B cell (primary cell): Measurements from ENCODE around the gene FOXM1. TPM values are rescaled to one million over a fixed set of nuclear protein-coding genes. Genes with fewer than 3 reads are reported as not detected.

ENCODE experiments used
- ATAC-seq: fragments of 200-7000 bp; cut with Tn5 transposase; one replicate; pipeline ENCODE4 v1.10.0; 2021; ENCODE audit warnings: low read depth, mild to moderate bottlenecking, moderate number of reproducible peaks, moderate library complexity
- CTCF ChIA-PET: fragments of 350-600 bp; sonication (Branson Sonifier 250); formaldehyde crosslinking; loops from one replicate; lab custom pipeline; 2021; ENCODE audit warnings: antibody characterized with exemption, inconsistent platforms; lab: Charles Lee
- POLR2A ChIA-PET: fragments of 350-600 bp; sonication (Branson Sonifier 250); formaldehyde crosslinking; loops from one replicate; lab custom pipeline; 2021; ENCODE audit warnings: antibody characterized with exemption; lab: Charles Lee
- DNase-seq: peaks from one replicate; pipeline ENCODE4 v3.0.0; 2013
- H2AFZ ChIP-seq: 2 replicates; pipeline ENCODE4 v1.6.1; 2012; ENCODE audit warnings: mild to moderate bottlenecking, low read depth, low read length; ENCODE audit not compliant: insufficient read depth, poor library complexity, severe bottlenecking
- H3K27ac ChIP-seq, 2 donors: 1 replicate in 1 of 2; 2 replicates in 1 of 2; pipeline ENCODE4 v1.5.1; 2012 to 2013; ENCODE audit warnings: low read length in 2 of 2, mild to moderate bottlenecking in 2 of 2, moderate library complexity in 1 of 2
- H3K27me3 ChIP-seq, 4 experiments: fragments of 200-600 bp in 1 of 4; sonication (generic) in 1 of 4; replicated peaks in 1 of 4; 1 replicate in 2 of 4; 2 replicates in 2 of 4; pipeline versions ENCODE4 v1.6.1 to v1.7.0; 2013 to 2016; ENCODE audit warnings: low read length in 3 of 4, mild to moderate bottlenecking in 2 of 4, mixed read lengths in 1 of 4, moderate library complexity in 1 of 4; ENCODE audit not compliant: insufficient read depth in 4 of 4, control insufficient read depth in 3 of 4; ENCODE audit errors: control extremely low read depth in 1 of 4
- H3K36me3 ChIP-seq, 2 experiments: replicated peaks in 1 of 2; 1 replicate in 1 of 2; 2 replicates in 1 of 2; pipeline versions ENCODE4 v1.6.1 to v1.7.1; 2013; ENCODE audit warnings: low read length in 1 of 2; ENCODE audit not compliant: insufficient read depth in 2 of 2, control insufficient read depth in 1 of 2; ENCODE audit errors: control extremely low read depth in 1 of 2, extremely low read depth in 1 of 2
- H3K4me1 ChIP-seq, 2 donors: fragments of 200-600 bp in 1 of 2; sonication (generic) in 1 of 2; 1 replicate in 1 of 2; 2 replicates in 1 of 2; pipeline versions ENCODE4 v1.5.1 to v1.6.1; 2013 to 2017; ENCODE audit warnings: low read length in 2 of 2; ENCODE audit not compliant: control insufficient read depth in 2 of 2, insufficient read depth in 2 of 2
- H3K4me2 ChIP-seq: replicated peaks from 2 replicates; pipeline ENCODE3; 2012; ENCODE audit warnings: mild to moderate bottlenecking, low read depth, low read length; ENCODE audit not compliant: poor library complexity, severe bottlenecking
- H3K4me3 ChIP-seq, 5 experiments: fragments of 200-600 bp in 1 of 5; sonication (generic) in 1 of 5; 1 replicate in 3 of 5; 2 replicates in 2 of 5; pipeline versions ENCODE4 v1.5.1 to v1.7.0; 2011 to 2016; ENCODE audit warnings: low read length in 4 of 5, mild to moderate bottlenecking in 4 of 5, low read depth in 2 of 5, control low read depth in 1 of 5, moderate library complexity in 1 of 5; ENCODE audit not compliant: insufficient read depth in 1 of 5; ENCODE audit errors: control extremely low read depth in 1 of 5, extremely low read depth in 1 of 5
- H3K79me2 ChIP-seq: fragments of 200-600 bp; sonication (generic); one replicate; pipeline ENCODE4 v1.6.0; 2016; ENCODE audit warnings: low read length; ENCODE audit not compliant: control insufficient read depth, insufficient read depth
- H3K9ac ChIP-seq: fragments of 200-600 bp; sonication (generic); 2 replicates; pipeline ENCODE4 v1.6.1; 2017; ENCODE audit warnings: mild to moderate bottlenecking, low read length, moderate library complexity
- H3K9me3 ChIP-seq, 3 donors: one replicate each; pipeline versions ENCODE4 v1.6.1 to v1.7.1; 2013; ENCODE audit warnings: low read length in 2 of 3; ENCODE audit not compliant: control insufficient read depth in 2 of 3, insufficient read depth in 1 of 3; ENCODE audit errors: control extremely low read depth in 1 of 3
- H4K20me1 ChIP-seq: 2 replicates; pipeline ENCODE4 v1.6.0; 2012; ENCODE audit warnings: mild to moderate bottlenecking, low read length; ENCODE audit not compliant: insufficient read depth, control insufficient read depth, poor library complexity, severe bottlenecking
- H3K27ac Mint-ChIP-seq: one replicate; pipeline ENCODE4 v1.8.0; 2021; ENCODE audit warnings: mixed read lengths
- H3K27me3 Mint-ChIP-seq: one replicate; pipeline ENCODE4 v1.8.0; 2021; ENCODE audit warnings: mixed read lengths
- H3K4me1 Mint-ChIP-seq: one replicate; pipeline ENCODE4 v1.8.0; 2021; ENCODE audit warnings: mixed read lengths
- H3K4me3 Mint-ChIP-seq: one replicate; pipeline ENCODE4 v1.8.0; 2021; ENCODE audit warnings: mixed read lengths
- H3K9me3 Mint-ChIP-seq: one replicate; pipeline ENCODE4 v1.8.0; 2022; ENCODE audit warnings: mixed read lengths; ENCODE audit not compliant: insufficient read depth
- EZH2 ChIP-seq: IDR thresholded peaks from 2 replicates; pipeline ENCODE4 v1.6.1; 2012; ENCODE audit warnings: borderline replicate concordance, low read depth, mild to moderate bottlenecking, moderate library complexity, low read length; ENCODE audit not compliant: insufficient read depth, poor library complexity, severe bottlenecking
- WGBS: methylation state at CpG from one replicate; pipeline ENCODE4 v1.1.5; 2013; ENCODE audit warnings: missing lambda C conversion rate; ENCODE audit not compliant: insufficient coverage; 5-methylcytosine and 5-hydroxymethylcytosine counted together
- intact Hi-C: fragments of 100-400 bp; cut with micrococcal nuclease; formaldehyde crosslinking; loops from one replicate; pipeline ENCODE4 v1.10.0; 2022
- polyA plus RNA-seq: library from polyadenylated mRNA; depleted of rRNA; stranded (reverse); fragments of >200 nt; gene quantifications from 2 replicates; pipeline ENCODE4 v1.2.3, GENCODE V29; 2012
- total RNA-seq, 2 donors: library from RNA; stranded (reverse); fragments of 120-200 nt in 1 of 2; gene quantifications; 1 replicate in 1 of 2; 2 replicates in 1 of 2; pipeline versions ENCODE4 v1.2.3 to v1.2.4, GENCODE V29; 2013 to 2022
- TF ChIP-seq, protein P1 (sequence below): fragments of 200-600 bp; IDR thresholded peaks from one replicate; pipeline ENCODE4 v1.8.0; 2022; ENCODE audit warnings: antibody characterized with exemption, mild to moderate bottlenecking

The FOXM1 gene
- total and polyA plus RNA-seq, 2 donors (not counting 1 experiment from before 2014, with no cell fraction given): 0.67 to 0.84 TPM

GRCh38 chr12:2925322-2925995, 48.5 kb upstream of the FOXM1 start:
- Histone ChIP-seq H3K27me3 (no peaks in the 10 kb centered on the region), H3K4me1 (no peaks in the 10 kb centered on the region), H4K20me1 (no peaks in the 10 kb centered on the region), H3K9me3 (no peaks in the 10 kb centered on the region), H3K4me2 (no peak overlapping the region), H3K4me3 (no peak overlapping the region), H3K27ac (no peak overlapping the region), H2AFZ (no peak overlapping the region), H3K79me2 (no peaks in the 10 kb centered on the region), H3K36me3 (peaks cover 2 to 24% of the 10 kb centered on the region in 2 experiments), H3K9ac (no peak overlapping the region)
- no peak for DNase-seq
- ChIA-PET CTCF (no interaction called here), POLR2A (no interaction called here)
- WGBS: 89% methylated on average over 2 of the region's 6 CpGs
- Mint-ChIP-seq H3K27me3 (no peaks in the 10 kb centered on the region), H3K27ac (no peak overlapping the region), H3K4me3 (no peak overlapping the region), H3K9me3 (no peaks in the 10 kb centered on the region), H3K4me1 (no peaks in the 10 kb centered on the region)
- intact Hi-C loops: no loop called here
- TF ChIP-seq EZH2: no peak
- TF ChIP-seq, protein P1, sequence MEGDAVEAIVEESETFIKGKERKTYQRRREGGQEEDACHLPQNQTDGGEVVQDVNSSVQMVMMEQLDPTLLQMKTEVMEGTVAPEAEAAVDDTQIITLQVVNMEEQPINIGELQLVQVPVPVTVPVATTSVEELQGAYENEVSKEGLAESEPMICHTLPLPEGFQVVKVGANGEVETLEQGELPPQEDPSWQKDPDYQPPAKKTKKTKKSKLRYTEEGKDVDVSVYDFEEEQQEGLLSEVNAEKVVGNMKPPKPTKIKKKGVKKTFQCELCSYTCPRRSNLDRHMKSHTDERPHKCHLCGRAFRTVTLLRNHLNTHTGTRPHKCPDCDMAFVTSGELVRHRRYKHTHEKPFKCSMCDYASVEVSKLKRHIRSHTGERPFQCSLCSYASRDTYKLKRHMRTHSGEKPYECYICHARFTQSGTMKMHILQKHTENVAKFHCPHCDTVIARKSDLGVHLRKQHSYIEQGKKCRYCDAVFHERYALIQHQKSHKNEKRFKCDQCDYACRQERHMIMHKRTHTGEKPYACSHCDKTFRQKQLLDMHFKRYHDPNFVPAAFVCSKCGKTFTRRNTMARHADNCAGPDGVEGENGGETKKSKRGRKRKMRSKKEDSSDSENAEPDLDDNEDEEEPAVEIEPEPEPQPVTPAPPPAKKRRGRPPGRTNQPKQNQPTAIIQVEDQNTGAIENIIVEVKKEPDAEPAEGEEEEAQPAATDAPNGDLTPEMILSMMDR: no peak
- no peak for ATAC-seq

DNA sequence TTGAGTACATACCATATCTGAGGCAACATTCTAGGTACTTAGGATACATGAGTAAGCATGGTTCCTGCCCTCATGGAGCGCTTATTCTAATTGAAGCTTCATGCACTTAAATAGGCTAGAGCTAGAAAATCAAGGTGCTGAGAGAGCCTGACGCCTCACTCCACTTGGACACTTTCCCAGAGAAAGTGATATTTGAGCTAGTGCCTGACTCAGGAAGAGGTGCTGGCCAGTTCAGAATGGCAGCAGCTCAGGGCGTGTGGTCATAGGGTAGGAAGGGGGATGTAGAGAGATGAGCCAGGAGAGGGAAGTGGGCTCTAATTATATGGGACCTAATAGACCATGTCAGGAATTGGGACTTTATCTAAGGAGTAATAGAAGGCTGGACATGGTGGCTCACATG, 47.0 kb upstream of the FOXM1 start:
- Histone ChIP-seq H3K9ac (no peak overlapping the region), H3K4me3 (no peak overlapping the region), H3K27ac (no peak overlapping the region), H3K27me3 (no peaks in the 10 kb centered on the region), H2AFZ (no peak overlapping the region), H3K4me1 (no peaks in the 10 kb centered on the region), H3K9me3 (no peaks in the 10 kb centered on the region), H3K4me2 (no peak overlapping the region), H4K20me1 (no peaks in the 10 kb centered on the region), H3K79me2 (no peaks in the 10 kb centered on the region), H3K36me3 (peaks cover 2 to 20% of the 10 kb centered on the region in 2 experiments)
- H3K27ac Mint-ChIP-seq: no peak overlapping the region
- no peak for TF ChIP-seq EZH2
- TF ChIP-seq, protein P1: no peak
- 100% methylated on average over 3 of the region's 3 CpGs for WGBS
- no peak overlapping the region for H3K4me3 Mint-ChIP-seq
- DNase-seq (no peak), ATAC-seq (no peak)
- ChIA-PET POLR2A (no interaction called here), CTCF (no interaction called here)
- no peaks in the 10 kb centered on the region for H3K9me3 Mint-ChIP-seq
- H3K27me3 Mint-ChIP-seq: no peaks in the 10 kb centered on the region
- H3K4me1 Mint-ChIP-seq: peaks cover 2% of the 10 kb centered on the region
- intact Hi-C loops: no loop called here
